ENCODE results near the gene KCNAB1. TPM values are rescaled to one million over a fixed set of nuclear protein-coding genes. Genes with fewer than 3 reads are reported as not detected.

The KCNAB1 gene
- total and polyA plus RNA-seq, 2 of the 8 experiments (the other 6 are each of a cell fraction or from before 2014, with no cell fraction given), result 0.51 to 2.3 TPM

- H3K18ac ChIP-seq (ENCODE audit: extremely low read depth, low read length), result no peak overlapping the region
- no peak overlapping the region for H2BK12ac ChIP-seq (ENCODE audit: low read depth, low read length)
- no peak overlapping the region for H2AFZ ChIP-seq (ENCODE audit: low read length)
- no peak overlapping the region for H3K14ac ChIP-seq (ENCODE audit: insufficient read length)
- no peak overlapping the region for H3K27ac ChIP-seq (ENCODE audit: low read depth, low read length)
- no peaks in the 10 kb centered on the region for H3K79me1 ChIP-seq (ENCODE audit: low read depth, low read length)
- H3K9me3 ChIP-seq (ENCODE audit: insufficient read depth in 2 of 2, low read depth in 1 of 2, low read length in 1 of 2), result no peaks in the 10 kb centered on the region
- CTCF ChIA-PET (ENCODE audit: partially characterized antibody), result interaction anchor here (1.2 to 5.2 kb wide), 6 partner anchors 10 to 334 kb away, joined by 3 to 35 read pairs (median 10); no protein-coding TSS in a partner anchor
- no peak overlapping the region for H3K9ac ChIP-seq (replicated peaks in 1 of 4; ENCODE audit: extremely low read depth in 1 of 4, low read depth in 3 of 4, low read length in 3 of 4)
- H3K4me1 ChIP-seq (replicated peaks in 1 of 4; ENCODE audit: control insufficient read depth in 3 of 4, insufficient read depth in 4 of 4, low read length in 3 of 4), result peaks cover 0 to 3% (median 0%) of the 10 kb centered on the region in 4 experiments; a peak in 1 of 7 replicates
- no peak overlapping the region for H2BK5ac ChIP-seq (ENCODE audit: low read depth, low read length)
- WGBS, 2 experiments (ENCODE audit: extremely low coverage in 1 of 2, insufficient coverage in 1 of 2, insufficient read length in 1 of 2, insufficient replicate concordance in 2 of 2, low coverage in 1 of 2, low lambda C conversion rate in 2 of 2, missing lambda C conversion rate in 1 of 2), result 78% methylated on average over 6 of the region's 6 CpGs; no CpG with 5 or more reads in 1 of the 2 experiments
- H4K20me1 ChIP-seq (replicated peaks in 1 of 2; ENCODE audit: control insufficient read depth in 1 of 2, insufficient read depth in 2 of 2, low read length in 2 of 2), result no peaks in the 10 kb centered on the region
- DNase-seq (ENCODE audit: low read depth in 1 of 2, low spot score in 2 of 2) (no peak), FAIRE-seq (no peak)
- H4K91ac ChIP-seq (replicated peaks; ENCODE audit: insufficient read length, low read length), result no peak overlapping the region
- no peak overlapping the region for H4K8ac ChIP-seq (ENCODE audit: extremely low read depth, insufficient read depth, low read length)
- no peak overlapping the region for H2BK15ac ChIP-seq (ENCODE audit: low read length)
- no peaks in the 10 kb centered on the region for H3K23me2 ChIP-seq (ENCODE audit: low read depth, low read length)
- H3K56ac ChIP-seq (replicated peaks; ENCODE audit: insufficient read length, low read depth, low read length), result no peak overlapping the region
- no peak overlapping the region for H3K23ac ChIP-seq (ENCODE audit: insufficient read length)
- H2BK20ac ChIP-seq (ENCODE audit: low read length), result no peak overlapping the region
- no peak overlapping the region for H4K5ac ChIP-seq (ENCODE audit: insufficient read length, low read depth, low read length)
- no peaks in the 10 kb centered on the region for H3K27me3 ChIP-seq (replicated peaks in 1 of 4; ENCODE audit: control insufficient read depth in 3 of 4, extremely low read depth in 1 of 4, insufficient read depth in 3 of 4, low read length in 3 of 4)
- H3K4ac ChIP-seq (replicated peaks; ENCODE audit: insufficient read length, low read depth, low read length), result no peak overlapping the region
- no peak overlapping the region for H2AK5ac ChIP-seq (ENCODE audit: low read depth, low read length)
- H3K79me2 ChIP-seq (ENCODE audit: control insufficient read depth in 1 of 2, insufficient read depth in 2 of 2, low read length in 2 of 2), result no peaks in the 10 kb centered on the region
- H3K4me2 ChIP-seq (ENCODE audit: insufficient read depth in 1 of 2, low read depth in 2 of 2, low read length in 2 of 2), result no peak overlapping the region
- H3K4me3 ChIP-seq (ENCODE audit: extremely low read depth in 1 of 4, insufficient read depth in 2 of 4, low read depth in 3 of 4, low read length in 4 of 4), result no peak overlapping the region
- no peaks in the 10 kb centered on the region for H3K36me3 ChIP-seq (ENCODE audit: control insufficient read depth in 2 of 4, insufficient read depth in 4 of 4, low read length in 3 of 4)
- POLR2A ChIA-PET (ENCODE audit: partially characterized antibody), result no interaction called here
- H2BK120ac ChIP-seq (replicated peaks; ENCODE audit: low read depth, low read length), result no peak overlapping the region
- TF ChIP-seq GTF2F1 (IDR thresholded peaks at IDR 0.05; ENCODE audit: borderline replicate concordance, low read depth, low read length) (no peak), JUN (IDR thresholded peaks at IDR 0.05; ENCODE audit: low read depth, low read length) (no peak), RXRA (IDR thresholded peaks at IDR 0.05; ENCODE audit: insufficient read depth, low read depth, low read length) (no peak), SIRT6 (IDR thresholded peaks at IDR 0.05; ENCODE audit: low read length) (no peak), BCL11A (IDR thresholded peaks at IDR 0.05; ENCODE audit: low read depth in 2 of 2, low read length in 2 of 2) (no peak), ATF2 (IDR thresholded peaks at IDR 0.05; ENCODE audit: low read length) (no peak), TBP (IDR thresholded peaks at IDR 0.05; ENCODE audit: low read depth, low read length) (no peak), POLR2AphosphoS5 (IDR thresholded peaks at IDR 0.05; ENCODE audit: low read depth, low read length) (no peak), RBBP5 (IDR thresholded peaks at IDR 0.05; ENCODE audit: borderline replicate concordance, low read depth, low read length) (no peak), TAF1 (IDR thresholded peaks at IDR 0.05; ENCODE audit: low read depth, low read length) (no peak)
- TF ChIP-seq, protein P1, sequence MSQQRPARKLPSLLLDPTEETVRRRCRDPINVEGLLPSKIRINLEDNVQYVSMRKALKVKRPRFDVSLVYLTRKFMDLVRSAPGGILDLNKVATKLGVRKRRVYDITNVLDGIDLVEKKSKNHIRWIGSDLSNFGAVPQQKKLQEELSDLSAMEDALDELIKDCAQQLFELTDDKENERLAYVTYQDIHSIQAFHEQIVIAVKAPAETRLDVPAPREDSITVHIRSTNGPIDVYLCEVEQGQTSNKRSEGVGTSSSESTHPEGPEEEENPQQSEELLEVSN (IDR thresholded peaks at IDR 0.05), result no peak
Observed at GRCh38 chr3:156483961-156484787, 363.8 kb downstream of the KCNAB1 start.

Data from H1 (cell line).